ENCODE measurements around the gene SHLD2.
"Not testable (repeated sequence)": the region's sequence is repeated elsewhere in the genome, so short reads cannot be mapped to it uniquely, and the experiment has no call there.

Gene SHLD2

DNA sequence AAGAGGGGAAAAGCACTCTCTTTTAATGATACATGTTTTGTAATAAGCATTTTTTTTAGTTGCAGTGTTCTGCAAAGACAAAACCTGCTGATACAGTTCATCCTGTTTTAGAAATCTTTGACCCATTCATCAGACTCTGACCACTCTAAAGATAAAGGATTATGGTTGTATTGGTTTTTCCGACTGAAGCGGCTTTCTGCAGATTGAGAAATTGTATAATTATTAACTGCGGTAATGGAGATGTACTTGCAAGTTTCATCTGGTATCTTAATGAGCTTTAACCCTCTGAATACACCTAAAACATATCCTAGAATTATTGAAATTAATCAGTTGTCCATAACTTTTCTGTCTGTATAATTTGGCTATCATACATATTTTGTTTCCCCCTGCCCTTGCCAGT, 50.6 kb downstream of the SHLD2 start:
- DNase-seq, result not testable (repeated sequence)

- not testable (repeated sequence) for DNase-seq
These were observed 54.1 kb downstream of the SHLD2 start for GRCh38 chr10:87149020-87149609.

DNA sequence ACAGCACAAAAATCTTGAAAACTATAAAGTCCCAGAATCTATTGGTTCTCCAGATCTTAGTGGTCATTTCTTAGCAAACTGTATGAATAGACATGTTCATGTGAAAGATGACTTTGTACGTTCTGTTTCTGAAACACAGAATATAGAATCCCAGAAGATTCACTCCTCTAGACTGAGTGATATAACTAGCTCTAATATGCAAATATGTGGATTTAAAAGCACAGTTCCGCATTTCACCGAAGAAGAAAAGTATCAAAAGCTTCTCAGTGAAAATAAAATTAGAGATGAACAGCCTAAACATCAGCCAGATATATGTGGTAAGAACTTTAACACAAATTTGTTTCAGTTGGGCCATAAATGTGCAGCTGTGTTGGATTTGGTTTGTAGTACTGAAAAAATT, 56.5 kb downstream of the SHLD2 start:
- DNase-seq, result not testable (repeated sequence)

DNA sequence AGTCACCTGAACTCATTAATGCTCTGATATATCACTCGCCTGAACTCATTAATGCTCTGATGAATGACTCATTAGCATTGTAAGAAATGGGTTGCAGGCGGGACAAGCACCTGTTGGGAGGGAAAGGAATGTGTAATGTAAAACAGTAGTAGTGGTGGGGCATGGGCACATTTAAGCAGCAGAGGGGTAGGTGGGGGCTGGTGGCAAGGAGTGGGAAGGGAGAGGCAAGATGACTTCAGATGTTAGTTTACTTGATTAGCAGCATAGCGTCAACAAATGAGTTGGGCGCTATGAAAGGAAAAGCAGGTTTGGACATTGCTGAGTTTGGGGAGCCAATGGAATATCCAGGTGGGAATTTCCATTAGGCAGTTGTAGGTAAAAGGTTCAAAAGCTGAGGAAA, 61.8 kb downstream of the SHLD2 start:
- not testable (repeated sequence) for DNase-seq

DNA sequence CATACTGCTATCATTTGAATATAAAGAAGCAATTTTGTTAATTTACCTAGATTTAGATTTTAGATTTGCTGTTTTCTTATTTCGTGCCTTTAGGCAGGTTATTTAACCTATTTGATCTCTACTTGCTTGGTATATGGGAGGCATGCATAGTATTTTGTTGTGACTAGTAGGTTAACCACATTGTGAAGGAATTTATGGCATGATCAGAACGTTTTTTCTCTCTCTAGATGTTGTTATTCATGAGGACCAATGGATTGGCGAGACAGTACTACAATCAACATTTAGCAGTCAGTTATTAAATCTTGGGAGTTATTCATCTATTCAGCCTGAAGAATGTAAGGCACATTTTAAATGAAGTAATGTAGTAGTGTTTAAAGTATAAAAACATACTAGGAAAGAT, 62.8 kb downstream of the SHLD2 start:
- not testable (repeated sequence) for DNase-seq

DNA sequence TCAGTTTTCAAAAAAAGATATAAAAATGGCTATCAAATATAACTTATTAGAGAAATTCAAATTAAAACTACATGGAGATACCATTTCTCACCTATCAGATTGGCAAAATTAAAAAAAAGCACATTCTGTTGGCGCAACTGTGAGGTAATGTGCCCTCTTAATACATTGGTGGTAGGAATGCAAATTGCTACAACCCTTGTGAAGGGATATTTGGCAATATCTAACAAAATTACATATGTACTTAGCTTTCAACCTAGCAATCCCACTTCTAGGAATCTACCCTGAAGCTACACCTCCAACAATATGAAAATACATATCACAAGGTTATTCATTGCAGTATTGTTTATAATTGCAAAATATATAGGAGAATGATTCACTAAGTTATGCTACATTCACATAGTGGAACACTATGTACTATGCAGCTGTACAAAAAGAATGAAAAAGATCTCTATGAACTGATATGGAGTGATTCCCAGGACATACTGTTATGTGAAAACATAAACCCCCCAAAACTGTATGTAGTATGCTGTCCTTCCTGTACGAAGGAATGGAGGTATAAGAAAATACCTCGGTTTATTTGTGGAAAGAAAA, 67.8 kb downstream of the SHLD2 start:
- not testable (repeated sequence) for DNase-seq

GRCh38 chr10:87163414-87163813, 68.4 kb downstream of the SHLD2 start:
- DNase-seq, result not testable (repeated sequence)

DNA sequence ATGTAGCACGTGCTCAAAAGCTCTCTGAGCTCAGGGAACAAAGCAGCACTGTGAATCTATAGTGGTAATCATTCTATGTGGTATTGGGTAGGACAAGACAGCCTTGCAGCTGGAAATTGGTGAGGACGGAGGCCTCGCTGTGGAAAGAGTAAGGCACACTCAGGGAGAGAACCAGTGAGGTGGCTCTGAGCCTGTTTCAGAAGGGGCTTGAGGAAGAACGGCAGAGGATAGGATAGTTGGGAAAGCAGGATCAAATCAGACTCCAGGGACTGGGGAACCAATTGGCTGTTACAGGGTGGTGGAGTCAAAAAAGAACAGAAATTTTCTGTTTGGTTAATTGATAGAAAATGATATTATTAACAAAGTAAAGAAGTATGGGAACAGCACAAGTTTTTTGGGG, 74.9 kb downstream of the SHLD2 start:
- DNase-seq, result not testable (repeated sequence)

DNA sequence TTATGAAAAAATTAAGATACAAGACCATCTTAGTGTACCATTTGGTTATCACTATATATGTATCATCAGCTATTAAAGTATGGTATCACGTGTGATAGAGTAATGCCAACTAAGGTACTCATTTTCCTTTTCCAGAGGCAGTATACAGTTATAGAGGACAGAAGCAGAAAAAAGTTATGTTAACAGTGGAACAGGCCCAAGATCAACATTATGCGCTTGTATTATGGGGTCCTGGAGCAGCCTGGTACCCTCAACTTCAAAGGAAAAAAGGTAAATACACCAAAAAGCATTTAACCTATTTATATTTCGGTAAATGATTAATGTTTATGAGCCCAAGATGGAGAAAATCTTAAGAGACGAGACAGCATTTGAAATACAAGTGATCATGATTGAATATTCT, 75.7 kb downstream of the SHLD2 start:
- not testable (repeated sequence) for DNase-seq

DNA sequence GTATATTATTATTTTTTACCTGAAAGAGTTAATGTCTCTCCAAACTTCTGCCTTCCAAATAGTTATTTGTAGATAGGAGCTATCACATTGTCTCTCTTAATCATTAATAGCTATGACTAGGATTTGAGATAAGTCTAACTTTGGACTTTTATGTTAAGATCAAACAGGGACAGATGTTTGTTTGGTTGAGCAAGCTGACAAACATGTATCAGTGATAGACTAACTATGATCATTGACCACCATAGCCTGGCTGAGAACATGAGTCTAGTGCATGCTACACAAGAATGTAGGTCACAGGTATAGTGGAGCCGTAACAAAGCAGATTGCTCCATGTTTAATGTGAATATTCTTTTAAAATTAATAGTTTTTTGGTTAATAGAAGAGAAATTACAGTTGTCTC, 76.7 kb downstream of the SHLD2 start:
- not testable (repeated sequence) for DNase-seq

DNA sequence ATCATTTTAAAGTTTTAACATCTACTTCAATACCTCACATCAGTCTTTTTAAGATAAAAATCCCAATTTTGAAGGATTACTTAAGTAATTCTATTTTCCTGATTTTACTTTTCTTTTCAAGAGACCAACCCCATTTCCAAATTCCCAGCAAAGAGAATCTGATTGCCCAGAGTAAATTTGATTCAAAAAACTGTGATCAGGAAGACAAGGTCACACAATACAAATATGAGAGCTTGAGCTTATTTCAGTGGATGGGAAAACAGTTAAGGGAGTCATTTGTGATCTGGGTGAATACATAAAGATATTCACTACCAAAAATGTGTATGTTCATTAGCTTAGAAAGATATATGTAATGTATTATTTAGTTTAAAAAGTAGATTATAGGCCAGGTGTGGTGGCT, 77.2 kb downstream of the SHLD2 start:
- DNase-seq, result not testable (repeated sequence)

GRCh38 chr10:87177587-87177986, 82.6 kb downstream of the SHLD2 start:
- not testable (repeated sequence) for DNase-seq

GRCh38 chr10:87184421-87184820, 89.4 kb downstream of the SHLD2 start:
- DNase-seq, result not testable (repeated sequence)

GRCh38 chr10:87186016-87186415, 91.0 kb downstream of the SHLD2 start:
- DNase-seq, result not testable (repeated sequence)

- not testable (repeated sequence) for DNase-seq
These were observed 92.6 kb downstream of the SHLD2 start for GRCh38 chr10:87187573-87187972.

DNA sequence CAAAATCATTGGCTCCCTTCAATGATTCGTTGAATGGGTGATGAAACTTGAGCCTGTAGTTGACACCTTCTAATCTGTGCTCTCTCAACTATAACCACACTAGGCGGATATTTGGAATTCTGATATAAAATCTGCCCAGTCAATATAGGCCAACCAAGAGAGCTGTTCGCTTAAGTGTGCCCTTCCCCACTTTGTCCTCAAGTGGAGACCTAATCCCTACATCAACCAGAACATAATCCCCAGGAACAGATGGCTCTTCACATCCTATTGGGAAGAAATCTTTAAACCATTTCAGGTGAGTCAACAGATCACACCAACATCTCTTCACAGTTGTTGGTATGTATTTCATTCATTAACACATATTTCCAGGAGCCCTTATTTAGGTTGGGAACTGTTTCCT, 96.8 kb downstream of the SHLD2 start:
- not testable (repeated sequence) for DNase-seq

- peak; percentile 7 for DNase-seq
These were observed 105.9 kb downstream of the SHLD2 start for GRCh38 chr10:87200924-87201323.

GRCh38 chr10:87204801-87205200, 109.8 kb downstream of the SHLD2 start:
- DNase-seq, result not testable (repeated sequence)

DNA sequence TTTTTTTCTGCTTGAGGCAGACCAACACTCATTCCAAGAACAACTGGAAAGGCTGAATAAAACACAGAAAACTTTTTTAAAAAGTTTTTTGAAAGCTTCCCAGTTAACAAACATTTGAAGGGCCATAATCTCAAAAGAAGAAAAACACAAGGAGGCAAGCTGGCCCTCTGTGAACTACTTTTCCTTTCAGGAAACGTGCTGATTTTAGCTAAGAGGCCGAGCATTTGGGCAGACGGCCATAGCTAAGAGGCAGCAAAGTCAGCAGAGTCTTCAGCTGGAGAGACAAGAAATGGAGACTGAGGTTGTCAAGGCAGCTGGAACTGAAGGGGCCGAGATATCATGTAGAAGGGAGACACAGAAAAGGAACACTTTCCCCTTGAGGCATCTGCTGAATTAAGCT, 111.9 kb downstream of the SHLD2 start:
- not testable (repeated sequence) for DNase-seq

DNA sequence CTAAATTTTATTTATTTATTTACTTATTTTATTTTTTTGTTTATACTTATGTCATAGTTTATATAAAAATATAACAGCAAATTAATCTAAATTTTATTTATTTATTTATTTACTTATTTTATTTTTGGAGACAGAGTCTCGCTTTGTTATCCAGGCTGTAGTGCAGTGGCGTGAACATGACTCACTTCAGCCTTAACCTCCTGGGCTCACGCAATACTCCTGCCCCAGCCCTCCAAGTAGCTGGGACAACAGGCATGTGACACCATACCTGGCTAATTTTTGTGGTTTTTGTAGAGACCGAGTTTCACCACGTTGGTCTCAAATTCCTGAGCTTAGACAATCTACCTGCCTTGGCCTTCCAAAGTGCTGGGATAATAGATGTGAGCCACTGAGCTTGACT, 115.3 kb downstream of the SHLD2 start:
- not testable (repeated sequence) for DNase-seq

DNA sequence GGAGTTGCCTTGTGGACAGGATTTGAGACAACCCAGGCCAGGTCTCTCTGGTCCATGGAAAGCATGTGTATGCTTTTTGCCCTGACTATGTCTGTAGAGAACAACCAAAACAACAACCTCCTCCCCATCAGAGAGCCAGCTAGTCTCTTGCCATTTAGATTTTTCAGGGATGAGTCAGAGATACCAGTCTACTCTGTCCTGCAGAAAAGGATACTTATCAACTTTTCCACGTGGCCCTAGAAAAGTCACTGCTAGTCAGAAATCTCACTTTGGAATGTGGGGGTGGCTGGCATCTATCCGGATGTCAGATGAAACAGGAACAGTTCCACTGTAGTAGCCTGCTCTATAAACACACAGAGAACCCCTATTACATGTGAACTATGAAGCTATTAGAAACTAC, 116.8 kb downstream of the SHLD2 start:
- not testable (repeated sequence) for DNase-seq

DNA sequence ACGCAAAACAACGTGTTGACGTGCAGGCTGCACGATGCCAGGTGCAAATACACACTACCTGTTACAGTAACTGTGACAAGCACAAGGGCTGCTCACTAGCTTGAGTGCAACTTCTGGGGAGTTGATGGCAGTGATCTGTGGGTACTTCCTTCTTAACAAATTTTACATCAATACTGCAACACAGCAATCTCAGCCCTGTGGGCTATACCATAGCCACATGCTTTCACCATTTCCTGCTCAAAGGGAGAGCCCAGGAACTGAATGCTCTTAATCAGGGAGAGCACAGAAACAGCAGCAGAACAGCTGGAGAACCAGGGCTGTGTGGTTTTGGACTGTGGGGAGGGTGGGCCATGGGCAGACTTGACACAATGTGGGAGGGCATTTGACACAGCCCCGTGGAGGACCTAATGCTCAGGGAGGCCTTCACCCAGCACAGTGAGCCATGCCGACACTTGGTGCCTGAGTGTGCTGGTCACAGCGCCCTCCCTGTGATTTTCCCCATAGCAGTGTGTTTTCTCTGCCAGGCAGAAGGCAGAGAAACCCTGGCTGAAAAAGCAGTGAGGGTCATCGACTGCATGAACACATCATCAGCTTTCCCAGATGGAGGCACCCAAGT, 118.3 kb downstream of the SHLD2 start:
- not testable (repeated sequence) for DNase-seq

DNA sequence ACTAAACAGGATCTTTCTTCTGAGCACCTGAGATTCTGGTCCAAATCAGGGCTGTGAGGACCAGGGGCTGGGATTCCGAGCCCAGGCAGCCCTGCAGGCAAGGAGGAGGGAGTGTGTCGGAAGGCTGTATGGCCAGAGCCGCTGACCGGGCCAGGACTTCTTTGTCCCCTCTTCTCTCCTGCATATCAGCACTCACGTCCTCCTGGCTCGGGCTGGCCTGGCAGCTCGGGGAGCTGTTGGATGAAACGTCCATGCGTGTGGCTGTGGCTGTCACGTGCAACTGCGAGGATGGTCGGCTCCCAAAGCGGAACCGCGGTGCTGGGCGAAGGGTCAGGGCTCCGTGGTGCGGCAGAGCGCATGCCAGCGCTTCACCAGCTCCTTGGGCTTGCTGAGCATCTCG, 118.8 kb downstream of the SHLD2 start:
- not testable (repeated sequence) for DNase-seq

DNA sequence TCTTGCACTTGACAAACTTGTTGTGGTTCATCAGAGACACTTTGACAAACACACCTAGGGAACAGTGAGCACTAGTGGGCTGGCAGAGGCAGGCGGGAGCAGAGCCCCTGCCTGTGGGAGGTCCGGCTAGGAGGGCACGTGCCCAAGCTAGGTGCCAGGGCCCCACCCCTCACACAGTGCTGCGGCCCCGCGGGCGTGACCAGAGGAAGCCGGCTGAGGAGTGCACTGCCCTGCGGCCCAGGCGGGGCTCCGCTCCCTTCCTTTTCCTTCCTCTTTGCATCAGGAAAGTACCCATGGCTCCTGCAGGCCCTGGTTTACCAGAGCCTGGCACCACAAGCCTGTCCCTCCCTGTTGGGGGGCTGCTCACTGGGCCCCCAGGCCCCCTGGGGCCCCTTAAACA, 121.1 kb downstream of the SHLD2 start:
- DNase-seq, result not testable (repeated sequence)

Measured in hematopoietic multipotent progenitor cell treated with erythropoietin and hydrocortisone succinate and interleukin-3 and kit ligand, for 8 days (in vitro differentiated cells).